Lower leg skin (tissue), 3 donors: Measurements from ENCODE around the gene KDM6A.

Experiments used
- POLR2A ChIP-seq, 2 donors: fragments of 450-650 bp; IDR thresholded peaks; one replicate each; pipeline ENCODE4 v1.6.1; 2016 to 2017; ENCODE audit warnings: antibody characterized with exemption in 2 of 2, mild to moderate bottlenecking in 1 of 2, moderate library complexity in 1 of 2
- TF ChIP-seq, protein P1 (sequence below), 3 donors: fragments of 450-650 bp; IDR thresholded peaks; one replicate each; pipeline ENCODE4 v1.5.1; 2016; ENCODE audit warnings: antibody characterized with exemption in 3 of 3, mild to moderate bottlenecking in 3 of 3, moderate library complexity in 2 of 3

DNA sequence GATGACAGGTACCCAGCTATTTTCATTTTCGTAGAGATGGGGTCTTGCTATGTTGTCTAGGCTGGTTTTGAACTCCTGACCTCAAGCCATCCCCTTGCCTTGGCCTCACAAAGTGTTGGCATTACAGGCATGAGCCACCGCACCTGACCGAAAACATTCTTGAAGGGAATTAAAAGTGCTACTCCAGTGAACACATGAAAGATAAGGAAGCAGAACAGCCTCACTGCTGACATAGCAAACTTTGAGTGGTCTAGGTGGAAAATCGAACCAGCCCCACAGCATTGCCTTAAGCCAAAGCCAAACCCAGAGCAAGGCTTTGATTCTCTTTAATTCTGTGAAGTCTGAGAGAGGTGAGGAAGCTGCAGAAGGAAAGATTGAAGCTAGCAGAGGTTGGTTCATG, 65.1 kb downstream of the KDM6A start:
- TF ChIP-seq, protein P1, sequence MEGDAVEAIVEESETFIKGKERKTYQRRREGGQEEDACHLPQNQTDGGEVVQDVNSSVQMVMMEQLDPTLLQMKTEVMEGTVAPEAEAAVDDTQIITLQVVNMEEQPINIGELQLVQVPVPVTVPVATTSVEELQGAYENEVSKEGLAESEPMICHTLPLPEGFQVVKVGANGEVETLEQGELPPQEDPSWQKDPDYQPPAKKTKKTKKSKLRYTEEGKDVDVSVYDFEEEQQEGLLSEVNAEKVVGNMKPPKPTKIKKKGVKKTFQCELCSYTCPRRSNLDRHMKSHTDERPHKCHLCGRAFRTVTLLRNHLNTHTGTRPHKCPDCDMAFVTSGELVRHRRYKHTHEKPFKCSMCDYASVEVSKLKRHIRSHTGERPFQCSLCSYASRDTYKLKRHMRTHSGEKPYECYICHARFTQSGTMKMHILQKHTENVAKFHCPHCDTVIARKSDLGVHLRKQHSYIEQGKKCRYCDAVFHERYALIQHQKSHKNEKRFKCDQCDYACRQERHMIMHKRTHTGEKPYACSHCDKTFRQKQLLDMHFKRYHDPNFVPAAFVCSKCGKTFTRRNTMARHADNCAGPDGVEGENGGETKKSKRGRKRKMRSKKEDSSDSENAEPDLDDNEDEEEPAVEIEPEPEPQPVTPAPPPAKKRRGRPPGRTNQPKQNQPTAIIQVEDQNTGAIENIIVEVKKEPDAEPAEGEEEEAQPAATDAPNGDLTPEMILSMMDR (IDR thresholded peaks at IDR 0.05): no peak
- TF ChIP-seq POLR2A (IDR thresholded peaks at IDR 0.05): no peak
